SK-N-SH treated with all-trans-retinoic acid at 6 μM for 48 hours (cell line): ENCODE data around the gene FAM111A.

ENCODE experiments used
- ARNTL ChIP-seq: fragments of 450-650 bp; formaldehyde crosslinking; IDR thresholded peaks from 2 replicates; pipeline ENCODE4 v1.5.0; 2020; ENCODE audit warnings: low read depth, mild to moderate bottlenecking, moderate library complexity, borderline replicate concordance
- ESRRG ChIP-seq: fragments of 250-450 bp; sonication (Bioruptor Pico); IDR thresholded peaks from 2 replicates; pipeline ENCODE4 v1.6.1; 2021; ENCODE audit warnings: mild to moderate bottlenecking
- GLIS3 ChIP-seq: fragments of 250-450 bp; sonication (Bioruptor Pico); IDR thresholded peaks from 2 replicates; pipeline ENCODE4 v1.5.0; 2020; ENCODE audit warnings: mild to moderate bottlenecking, moderate library complexity
- PATZ1 ChIP-seq: fragments of 250-450 bp; sonication (Bioruptor Pico); IDR thresholded peaks from 2 replicates; pipeline ENCODE4 v1.8.0; 2020; ENCODE audit warnings: mild to moderate bottlenecking, moderate library complexity, borderline replicate concordance
- PPARA ChIP-seq: fragments of 250-450 bp; sonication (Bioruptor Pico); IDR thresholded peaks from 2 replicates; pipeline ENCODE4 v1.5.0; 2020; ENCODE audit warnings: mild to moderate bottlenecking, borderline replicate concordance
- RARB ChIP-seq: fragments of 250-450 bp; sonication (Bioruptor Pico); IDR thresholded peaks from 2 replicates; pipeline ENCODE4 v1.8.0; 2021; ENCODE audit warnings: mild to moderate bottlenecking, moderate library complexity
- SNAI2 ChIP-seq: fragments of 250-450 bp; sonication (Bioruptor Pico); IDR thresholded peaks from 2 replicates; pipeline ENCODE4 v1.5.0; 2020; ENCODE audit warnings: mild to moderate bottlenecking, moderate library complexity
- TOX ChIP-seq: fragments of 250-450 bp; sonication (Bioruptor Pico); IDR thresholded peaks from 2 replicates; pipeline ENCODE4 v1.8.0; 2021; ENCODE audit warnings: mild to moderate bottlenecking, moderate library complexity, borderline replicate concordance
- ZFP30 ChIP-seq: fragments of 450-650 bp; formaldehyde crosslinking; IDR thresholded peaks from 2 replicates; pipeline ENCODE4 v1.5.0; 2022; ENCODE audit warnings: mild to moderate bottlenecking, moderate library complexity
- ZNF565 ChIP-seq: fragments of 450-650 bp; formaldehyde crosslinking; conservative IDR thresholded peaks from 2 replicates; pipeline ENCODE4 v1.5.0; 2020; ENCODE audit warnings: low read depth, mild to moderate bottlenecking, moderate library complexity
- TF ChIP-seq, protein P1 (sequence below): fragments of 250-450 bp; sonication (Bioruptor Pico); IDR thresholded peaks from 2 replicates; pipeline ENCODE4 v1.8.0; 2021; ENCODE audit warnings: low read depth, mild to moderate bottlenecking, moderate library complexity, borderline replicate concordance
- TF ChIP-seq, protein P2 (sequence below): fragments of 250-450 bp; sonication (Bioruptor Pico); IDR thresholded peaks from 2 replicates; pipeline ENCODE4 v1.5.1; 2021; ENCODE audit warnings: mild to moderate bottlenecking, moderate library complexity
- TF ChIP-seq, protein P3 (sequence below): fragments of 250-450 bp; sonication (Bioruptor Pico); IDR thresholded peaks from 2 replicates; pipeline ENCODE4 v1.5.1; 2020; ENCODE audit warnings: low read depth, mild to moderate bottlenecking, moderate library complexity
- TF ChIP-seq, protein P4 (sequence below): fragments of 250-450 bp; sonication (Bioruptor Pico); IDR thresholded peaks from 2 replicates; pipeline ENCODE4 v1.5.0; 2020; ENCODE audit warnings: mild to moderate bottlenecking, moderate library complexity

GRCh38 chr11:59144096-59144495 lies 1.4 kb downstream of the FAM111A start:
- TF ChIP-seq, protein P1, sequence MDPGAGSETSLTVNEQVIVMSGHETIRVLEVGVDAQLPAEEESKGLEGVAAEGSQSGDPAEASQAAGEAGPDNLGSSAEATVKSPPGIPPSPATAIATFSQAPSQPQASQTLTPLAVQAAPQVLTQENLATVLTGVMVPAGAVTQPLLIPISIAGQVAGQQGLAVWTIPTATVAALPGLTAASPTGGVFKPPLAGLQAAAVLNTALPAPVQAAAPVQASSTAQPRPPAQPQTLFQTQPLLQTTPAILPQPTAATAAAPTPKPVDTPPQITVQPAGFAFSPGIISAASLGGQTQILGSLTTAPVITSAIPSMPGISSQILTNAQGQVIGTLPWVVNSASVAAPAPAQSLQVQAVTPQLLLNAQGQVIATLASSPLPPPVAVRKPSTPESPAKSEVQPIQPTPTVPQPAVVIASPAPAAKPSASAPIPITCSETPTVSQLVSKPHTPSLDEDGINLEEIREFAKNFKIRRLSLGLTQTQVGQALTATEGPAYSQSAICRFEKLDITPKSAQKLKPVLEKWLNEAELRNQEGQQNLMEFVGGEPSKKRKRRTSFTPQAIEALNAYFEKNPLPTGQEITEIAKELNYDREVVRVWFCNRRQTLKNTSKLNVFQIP: no peak
- TF ChIP-seq ZFP30 (CRISPR knock-in tag) (no peak), TOX (no peak), ARNTL (CRISPR knock-in tag) (no peak), PPARA (CRISPR knock-in tag) (no peak), GLIS3 (CRISPR knock-in tag) (no peak), SNAI2 (CRISPR knock-in tag) (no peak), ESRRG (CRISPR knock-in tag) (no peak), PATZ1 (CRISPR knock-in tag) (no peak), RARB (CRISPR knock-in tag) (no peak), ZNF565 (no peak)
- TF ChIP-seq, protein P2, sequence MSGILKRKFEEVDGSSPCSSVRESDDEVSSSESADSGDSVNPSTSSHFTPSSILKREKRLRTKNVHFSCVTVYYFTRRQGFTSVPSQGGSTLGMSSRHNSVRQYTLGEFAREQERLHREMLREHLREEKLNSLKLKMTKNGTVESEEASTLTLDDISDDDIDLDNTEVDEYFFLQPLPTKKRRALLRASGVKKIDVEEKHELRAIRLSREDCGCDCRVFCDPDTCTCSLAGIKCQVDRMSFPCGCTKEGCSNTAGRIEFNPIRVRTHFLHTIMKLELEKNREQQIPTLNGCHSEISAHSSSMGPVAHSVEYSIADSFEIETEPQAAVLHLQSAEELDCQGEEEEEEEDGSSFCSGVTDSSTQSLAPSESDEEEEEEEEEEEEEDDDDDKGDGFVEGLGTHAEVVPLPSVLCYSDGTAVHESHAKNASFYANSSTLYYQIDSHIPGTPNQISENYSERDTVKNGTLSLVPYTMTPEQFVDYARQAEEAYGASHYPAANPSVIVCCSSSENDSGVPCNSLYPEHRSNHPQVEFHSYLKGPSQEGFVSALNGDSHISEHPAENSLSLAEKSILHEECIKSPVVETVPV (CRISPR knock-in tag): no peak
- TF ChIP-seq, protein P3, sequence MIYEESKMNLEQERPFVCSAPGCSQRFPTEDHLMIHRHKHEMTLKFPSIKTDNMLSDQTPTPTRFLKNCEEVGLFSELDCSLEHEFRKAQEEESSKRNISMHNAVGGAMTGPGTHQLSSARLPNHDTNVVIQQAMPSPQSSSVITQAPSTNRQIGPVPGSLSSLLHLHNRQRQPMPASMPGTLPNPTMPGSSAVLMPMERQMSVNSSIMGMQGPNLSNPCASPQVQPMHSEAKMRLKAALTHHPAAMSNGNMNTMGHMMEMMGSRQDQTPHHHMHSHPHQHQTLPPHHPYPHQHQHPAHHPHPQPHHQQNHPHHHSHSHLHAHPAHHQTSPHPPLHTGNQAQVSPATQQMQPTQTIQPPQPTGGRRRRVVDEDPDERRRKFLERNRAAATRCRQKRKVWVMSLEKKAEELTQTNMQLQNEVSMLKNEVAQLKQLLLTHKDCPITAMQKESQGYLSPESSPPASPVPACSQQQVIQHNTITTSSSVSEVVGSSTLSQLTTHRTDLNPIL (CRISPR knock-in tag): no peak
- TF ChIP-seq, protein P4, sequence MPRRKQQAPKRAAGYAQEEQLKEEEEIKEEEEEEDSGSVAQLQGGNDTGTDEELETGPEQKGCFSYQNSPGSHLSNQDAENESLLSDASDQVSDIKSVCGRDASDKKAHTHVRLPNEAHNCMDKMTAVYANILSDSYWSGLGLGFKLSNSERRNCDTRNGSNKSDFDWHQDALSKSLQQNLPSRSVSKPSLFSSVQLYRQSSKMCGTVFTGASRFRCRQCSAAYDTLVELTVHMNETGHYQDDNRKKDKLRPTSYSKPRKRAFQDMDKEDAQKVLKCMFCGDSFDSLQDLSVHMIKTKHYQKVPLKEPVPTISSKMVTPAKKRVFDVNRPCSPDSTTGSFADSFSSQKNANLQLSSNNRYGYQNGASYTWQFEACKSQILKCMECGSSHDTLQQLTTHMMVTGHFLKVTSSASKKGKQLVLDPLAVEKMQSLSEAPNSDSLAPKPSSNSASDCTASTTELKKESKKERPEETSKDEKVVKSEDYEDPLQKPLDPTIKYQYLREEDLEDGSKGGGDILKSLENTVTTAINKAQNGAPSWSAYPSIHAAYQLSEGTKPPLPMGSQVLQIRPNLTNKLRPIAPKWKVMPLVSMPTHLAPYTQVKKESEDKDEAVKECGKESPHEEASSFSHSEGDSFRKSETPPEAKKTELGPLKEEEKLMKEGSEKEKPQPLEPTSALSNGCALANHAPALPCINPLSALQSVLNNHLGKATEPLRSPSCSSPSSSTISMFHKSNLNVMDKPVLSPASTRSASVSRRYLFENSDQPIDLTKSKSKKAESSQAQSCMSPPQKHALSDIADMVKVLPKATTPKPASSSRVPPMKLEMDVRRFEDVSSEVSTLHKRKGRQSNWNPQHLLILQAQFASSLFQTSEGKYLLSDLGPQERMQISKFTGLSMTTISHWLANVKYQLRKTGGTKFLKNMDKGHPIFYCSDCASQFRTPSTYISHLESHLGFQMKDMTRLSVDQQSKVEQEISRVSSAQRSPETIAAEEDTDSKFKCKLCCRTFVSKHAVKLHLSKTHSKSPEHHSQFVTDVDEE (CRISPR knock-in tag): no peak
